ENCODE measurements around the gene EPHB2. TPM values are rescaled to one million over a fixed set of nuclear protein-coding genes. Genes with fewer than 3 reads are reported as not detected.

Gene EPHB2
- polyA plus RNA-seq, 1 donor from 2014 or later, result 22.8 TPM

GRCh38 chr1:22754824-22755223 is 44.2 kb downstream of the EPHB2 start:
- no peak overlapping the region for H2AFZ ChIP-seq (ENCODE audit: low read depth, low read length)
- no peaks in the 10 kb centered on the region for H3K9me3 ChIP-seq (ENCODE audit: low read length)
- TF ChIP-seq MXI1 (conservative IDR thresholded peaks at IDR 0.05; ENCODE audit: poor library complexity, severe bottlenecking) (no peak), TAF1 (IDR thresholded peaks at IDR 0.05; ENCODE audit: low read depth) (no peak), EP300 (conservative IDR thresholded peaks at IDR 0.05; ENCODE audit: poor library complexity, severe bottlenecking) (no peak), CTCF (IDR thresholded peaks at IDR 0.05; ENCODE audit: poor library complexity, severe bottlenecking) (no peak), SMC3 (conservative IDR thresholded peaks at IDR 0.05; ENCODE audit: poor library complexity) (no peak), POLR2AphosphoS5 (IDR thresholded peaks at IDR 0.05) (no peak), REST (IDR thresholded peaks at IDR 0.05; ENCODE audit: borderline replicate concordance) (no peak), EZH2 (IDR thresholded peaks at IDR 0.05; ENCODE audit: borderline replicate concordance, insufficient read depth, low read length, poor library complexity, severe bottlenecking) (no peak), RAD21 (conservative IDR thresholded peaks at IDR 0.05) (no peak)
- no peaks in the 10 kb centered on the region for H3K36me3 ChIP-seq (ENCODE audit: insufficient read depth, low read length)
- H3K27ac ChIP-seq (ENCODE audit: low read length), result no peak overlapping the region
- no peaks in the 10 kb centered on the region for H3K79me2 ChIP-seq (replicated peaks; ENCODE audit: insufficient read depth, low read length)
- no peak overlapping the region for H3K4me2 ChIP-seq (ENCODE audit: low read length)
- no peaks in the 10 kb centered on the region for H3K27me3 ChIP-seq (ENCODE audit: insufficient read depth, low read depth, low read length)
- no peaks in the 10 kb centered on the region for H3F3A ChIP-seq (ENCODE audit: insufficient read depth, low read length, poor library complexity, severe bottlenecking)
- H3K9me2 ChIP-seq (ENCODE audit: insufficient read depth, low read length), result no peaks in the 10 kb centered on the region
- no peak overlapping the region for H3K4me3 ChIP-seq (ENCODE audit: low read length)
- H3K9ac ChIP-seq (ENCODE audit: low read length), result no peak overlapping the region
- H4K20me1 ChIP-seq (ENCODE audit: insufficient read depth), result no peaks in the 10 kb centered on the region

- no peaks in the 10 kb centered on the region for H4K20me1 ChIP-seq (ENCODE audit: insufficient read depth)
- H3K4me3 ChIP-seq (ENCODE audit: low read length), result no peak overlapping the region
- no peaks in the 10 kb centered on the region for H3K27me3 ChIP-seq (ENCODE audit: insufficient read depth, low read depth, low read length)
- H3K79me2 ChIP-seq (replicated peaks; ENCODE audit: insufficient read depth, low read length), result no peaks in the 10 kb centered on the region
- no peak overlapping the region for H2AFZ ChIP-seq (ENCODE audit: low read depth, low read length)
- H3K9me3 ChIP-seq (ENCODE audit: low read length), result no peaks in the 10 kb centered on the region
- H3K9me2 ChIP-seq (ENCODE audit: insufficient read depth, low read length), result no peaks in the 10 kb centered on the region
- H3K9ac ChIP-seq (ENCODE audit: low read length), result no peak overlapping the region
- no peak overlapping the region for H3K4me2 ChIP-seq (ENCODE audit: low read length)
- no peaks in the 10 kb centered on the region for H3K36me3 ChIP-seq (ENCODE audit: insufficient read depth, low read length)
- no peak overlapping the region for H3K27ac ChIP-seq (ENCODE audit: low read length)
- TF ChIP-seq TAF1 (IDR thresholded peaks at IDR 0.05; ENCODE audit: low read depth), result no peak
- TF ChIP-seq POLR2AphosphoS5 (IDR thresholded peaks at IDR 0.05), result no peak
- no peak for TF ChIP-seq MXI1 (conservative IDR thresholded peaks at IDR 0.05; ENCODE audit: poor library complexity, severe bottlenecking)
- TF ChIP-seq RAD21 (conservative IDR thresholded peaks at IDR 0.05), result no peak
- no peak for TF ChIP-seq CTCF (IDR thresholded peaks at IDR 0.05; ENCODE audit: poor library complexity, severe bottlenecking)
- no peak for TF ChIP-seq REST (IDR thresholded peaks at IDR 0.05; ENCODE audit: borderline replicate concordance)
- no peak for TF ChIP-seq EP300 (conservative IDR thresholded peaks at IDR 0.05; ENCODE audit: poor library complexity, severe bottlenecking)
- TF ChIP-seq EZH2 (IDR thresholded peaks at IDR 0.05; ENCODE audit: borderline replicate concordance, insufficient read depth, low read length, poor library complexity, severe bottlenecking), result no peak
- no peak for TF ChIP-seq SMC3 (conservative IDR thresholded peaks at IDR 0.05; ENCODE audit: poor library complexity)
- no peaks in the 10 kb centered on the region for H3F3A ChIP-seq (ENCODE audit: insufficient read depth, low read length, poor library complexity, severe bottlenecking)
Observed at GRCh38 chr1:22755641-22756040, 45.0 kb downstream of the EPHB2 start.
